K562 (cell line): Measurements from ENCODE around the gene CUEDC2. TPM values are rescaled to one million over a fixed set of nuclear protein-coding genes. Genes with fewer than 3 reads are reported as not detected.
A peak's percentile ranks its signal among the peaks of the same experiment; 100 is the strongest.

Experiments used
- ATAC-seq: fragments of 200-7000 bp; cut with Tn5 transposase; 3 replicates; pipeline ENCODE4 v1.9.1; 2020; ENCODE audit warnings: moderate library complexity
- BruUV-seq: library from RNA; stranded (reverse); fragments of 400-500 nt; replicated peaks from 2 replicates; lab custom pipeline; 2021; lab: Mats Ljungman, UMichigan
- CTCF ChIA-PET: fragments of 300-600 bp; formaldehyde crosslinking; extraction: SDS; loops from one replicate; lab custom pipeline; 2021; ENCODE audit warnings: low intra/inter-chr PET ratio; lab: Yijun Ruan, JAX
- POLR2A ChIA-PET: fragments of 300-600, 350-650 bp; sonication (Branson Sonifier 250); formaldehyde crosslinking; extraction: SDS; loops from one replicate; lab custom pipeline; 2021; ENCODE audit warnings: antibody characterized with exemption, inconsistent platforms; lab: Yijun Ruan, JAX
- DNase-seq, 4 experiments: peaks; one replicate each; pipeline versions ENCODE4 v3.0.0 to v3.0.0-alpha.2; 2011 to 2018; ENCODE audit warnings: low spot score in 3 of 4, mixed read lengths in 3 of 4; ENCODE audit errors: extremely low read depth in 1 of 4
- FAIRE-seq: peaks from 2 replicates; lab custom pipeline; 2011; peaks lifted over from hg19 to GRCh38; lab: Jason Lieb, UNC
- H2AFZ ChIP-seq: 2 replicates; pipeline ENCODE4 v1.6.0; 2011; ENCODE audit warnings: low read depth, low read length, control low read depth, inconsistent platforms
- H3K27ac ChIP-seq: fragments of 200-600 bp; 3 replicates; pipeline ENCODE4 v1.8.0; 2011; ENCODE audit warnings: low read depth, mild to moderate bottlenecking, control low read depth, inconsistent platforms, low read length, moderate library complexity, mixed read lengths; ENCODE audit errors: extremely low read depth
- H3K27me3 ChIP-seq, 2 experiments: fragments of 300-600 bp in 1 of 2; 2 replicates in 1 of 2; 3 replicates in 1 of 2; pipeline versions ENCODE4 v1.6.0 to v1.8.0; 2011; ENCODE audit warnings: inconsistent platforms in 2 of 2, low read length in 2 of 2, mild to moderate bottlenecking in 1 of 2, mixed read lengths in 1 of 2, moderate library complexity in 1 of 2; ENCODE audit not compliant: control insufficient read depth in 2 of 2, insufficient read depth in 2 of 2
- H3K36me3 ChIP-seq: fragments of 300-600 bp; 3 replicates; pipeline ENCODE4 v1.8.0; 2011; ENCODE audit warnings: mild to moderate bottlenecking, low read length, inconsistent platforms; ENCODE audit not compliant: control insufficient read depth, insufficient read depth
- H3K4me1 ChIP-seq, 2 experiments: fragments of 200-600 bp in 1 of 2; replicated peaks in 1 of 2; 2 replicates in 1 of 2; 3 replicates in 1 of 2; pipeline versions ENCODE4 v1.5.1 to v1.8.0; 2011; ENCODE audit warnings: inconsistent platforms in 2 of 2, low read length in 2 of 2, mild to moderate bottlenecking in 1 of 2, mixed read lengths in 1 of 2, moderate library complexity in 1 of 2; ENCODE audit not compliant: control insufficient read depth in 2 of 2, insufficient read depth in 2 of 2
- H3K4me2 ChIP-seq: 2 replicates; pipeline ENCODE4 v1.6.1; 2011; ENCODE audit warnings: low read length, control low read depth, inconsistent platforms, mixed read lengths; ENCODE audit not compliant: insufficient read depth
- H3K4me3 ChIP-seq: fragments of 200-600 bp; sonication (generic), shearing (Covaris generic); 2 replicates; pipeline ENCODE4 v1.5.1; 2016; ENCODE audit warnings: control low read depth, inconsistent platforms
- H3K79me2 ChIP-seq: fragments of 200-600 bp; 3 replicates; pipeline ENCODE4 v1.8.0; 2011; ENCODE audit warnings: low read length, inconsistent platforms; ENCODE audit not compliant: control insufficient read depth, insufficient read depth
- H3K9ac ChIP-seq, 2 experiments: 2 replicates each; pipeline versions ENCODE4 v1.6.0 to v1.6.1; 2011; ENCODE audit warnings: low read depth in 2 of 2, low read length in 2 of 2, control low read depth in 1 of 2, inconsistent platforms in 1 of 2, mild to moderate bottlenecking in 1 of 2, mixed read lengths in 1 of 2; ENCODE audit not compliant: insufficient read depth in 1 of 2
- H3K9me1 ChIP-seq: one replicate; pipeline ENCODE4 v1.6.0; 2011; ENCODE audit warnings: inconsistent platforms, mild to moderate bottlenecking, low read length, moderate library complexity; ENCODE audit not compliant: control insufficient read depth, insufficient read depth
- H3K9me3 ChIP-seq: replicated peaks from 2 replicates; pipeline ENCODE4 v1.5.1; 2011; ENCODE audit warnings: low read depth, low read length, inconsistent platforms; ENCODE audit not compliant: control insufficient read depth, insufficient read depth
- H4K20me1 ChIP-seq: replicated peaks from 2 replicates; pipeline ENCODE4 v1.6.1; 2011; ENCODE audit warnings: low read length, inconsistent platforms, mixed read lengths; ENCODE audit not compliant: control insufficient read depth, insufficient read depth
- DNMT1 ChIP-seq: fragments of 450-650 bp; IDR thresholded peaks from 2 replicates; pipeline ENCODE4 v1.6.1; 2016; ENCODE audit warnings: antibody characterized with exemption, mild to moderate bottlenecking
- NEUROD1 ChIP-seq: fragments of 150-350 bp; IDR thresholded peaks from 2 replicates; pipeline ENCODE4 v1.6.1; 2014; ENCODE audit warnings: borderline replicate concordance, low read length, low read depth; ENCODE audit not compliant: partially characterized antibody
- NFXL1 ChIP-seq: fragments of 450-650 bp; formaldehyde crosslinking; IDR thresholded peaks from 2 replicates; pipeline ENCODE4 v1.4.0; 2021; ENCODE audit warnings: mild to moderate bottlenecking
- SAFB ChIP-seq: fragments of 200-400 bp; formaldehyde crosslinking; IDR thresholded peaks from 2 replicates; pipeline ENCODE4 v1.6.1; 2017; ENCODE audit warnings: low read depth, low read length, borderline replicate concordance
- ZNF384 ChIP-seq: IDR thresholded peaks from 2 replicates; pipeline ENCODE4 v1.6.1; 2012; ENCODE audit warnings: low read depth, low read length, improper control_type of control experiment
- WGBS: fragments of 100-300 bp; shearing (Covaris generic); methylation state at CpG from one replicate; pipeline ENCODE4 v1.1.6; 2016; ENCODE audit warnings: low coverage, mixed read lengths; ENCODE audit not compliant: insufficient coverage; ENCODE audit errors: missing lambda C conversion rate; 5-methylcytosine and 5-hydroxymethylcytosine counted together
- in situ Hi-C: fragments of 300-500 bp; cut with MboI; formaldehyde crosslinking; loops from 4 replicates; pipeline ENCODE4 v1.15.0; 2018; ENCODE audit warnings: inconsistent platforms, mixed read lengths
- intact Hi-C: fragments of 100-400 bp; cut with micrococcal nuclease; formaldehyde crosslinking; loops from 2 replicates; pipeline ENCODE4 v1.14.2; 2022
- polyA plus RNA-seq, 8 experiments: library from polyadenylated mRNA; depleted of rRNA in 4 of 8; stranded (reverse) in 5 of 8; unstranded in 3 of 8; fragments of >200 nt; fragmentation: Nextera tagmentation in 2 of 8; fragmentation: Illumina TruSeq in 1 of 8; extraction: Ambion mirVana in 2 of 8; extraction: Trizol in 1 of 8; gene quantifications; 2 replicates each; pipeline versions ENCODE4 v1.2.1 to v1.2.3, GENCODE V29; 2011 to 2014; ENCODE audit warnings: inconsistent platforms in 1 of 8, missing spikeins in 1 of 8
- total RNA-seq, 7 experiments: library from RNA; depleted of rRNA in 6 of 7; stranded (reverse); fragments of >200 nt in 6 of 7; fragmentation: Illumina TruSeq in 2 of 7; extraction: Trizol in 2 of 7; gene quantifications; 2 replicates each; pipeline versions ENCODE4 v1.2.1 to v1.2.3, GENCODE V29; 2011 to 2021; ENCODE audit warnings: low replicate concordance in 1 of 7
- TF ChIP-seq, protein P1 (sequence below), 2 experiments: IDR thresholded peaks; 2 replicates each; pipeline ENCODE4 v1.6.1; 2012; ENCODE audit warnings: improper control_type of control experiment in 2 of 2, low read depth in 2 of 2, low read length in 2 of 2, borderline replicate concordance in 1 of 2
- TF ChIP-seq, protein P2 (sequence below): IDR thresholded peaks from 2 replicates; pipeline ENCODE4 v1.6.1; 2011; ENCODE audit warnings: borderline replicate concordance, low read depth, mild to moderate bottlenecking, moderate library complexity, low read length; ENCODE audit not compliant: insufficient read depth, poor library complexity, severe bottlenecking
- TF ChIP-seq, protein P3 (sequence below), 2 experiments: fragments of 450-650 bp; conservative IDR thresholded peaks; 2 replicates each; pipeline ENCODE4 v1.6.1; 2017; ENCODE audit warnings: mild to moderate bottlenecking in 2 of 2, moderate library complexity in 2 of 2

CUEDC2 gene
- total and polyA plus RNA-seq, 9 of the 15 experiments (the other 6 are each of a cell fraction or from before 2014, with no cell fraction given): 8.5 to 48.9 (median 27.4) TPM

DNA sequence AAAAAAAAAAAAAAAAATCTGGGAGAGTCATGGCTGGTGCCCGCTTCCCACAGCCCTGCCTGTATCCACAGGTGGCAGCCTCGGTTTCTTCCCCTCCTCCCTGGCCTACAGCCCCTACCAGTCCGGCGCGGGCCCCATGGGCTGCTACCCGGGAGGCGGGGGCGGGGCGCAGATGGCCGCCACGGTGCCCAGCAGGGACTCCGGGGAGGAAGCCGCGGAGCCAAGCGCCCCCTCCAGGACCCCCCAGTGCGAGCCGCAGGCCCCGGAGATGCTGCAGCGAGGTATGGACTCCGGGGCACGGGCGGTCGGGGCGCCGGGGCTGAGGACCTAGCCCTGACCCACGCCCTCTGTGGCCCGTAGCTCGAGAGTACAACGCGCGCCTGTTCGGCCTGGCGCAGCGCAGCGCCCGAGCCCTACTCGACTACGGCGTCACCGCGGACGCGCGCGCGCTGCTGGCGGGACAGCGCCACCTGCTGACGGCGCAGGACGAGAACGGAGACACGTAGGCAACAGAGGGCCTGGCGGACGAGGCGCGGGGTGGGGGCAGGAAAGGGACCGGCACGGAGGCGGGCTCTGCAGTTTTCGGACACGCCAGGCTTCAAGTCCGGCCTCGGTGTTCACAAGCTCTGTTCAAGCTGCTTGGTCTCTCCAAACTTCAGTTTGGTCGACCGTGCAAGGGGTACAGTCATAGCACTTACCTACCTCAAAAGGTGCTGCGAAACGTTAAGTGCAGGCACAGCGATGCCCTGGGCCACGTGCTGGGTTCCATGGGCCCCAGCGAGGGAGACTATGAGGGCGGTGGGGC, 33.0 kb downstream of the CUEDC2 start:
- POLR2A ChIA-PET: interaction anchor here (0.6 to 1.1 kb wide), 4 partner anchors 155 to 1108 kb away, joined by 3 to 4 read pairs (median 4); no protein-coding TSS in a partner anchor
- no TSS peak for BruUV-seq
- Histone ChIP-seq H3K9ac (peak overlapping the region; percentile 38 to 91; a peak in 3 of 4 replicates), H3K9me1 (no peaks in the 10 kb centered on the region), H3K36me3 (peaks cover 16% of the 10 kb centered on the region; the same call in 1 of the 3 replicates), H3K4me2 (peak overlapping the region; percentile 72), H3K4me1 (peaks cover 17 to 62% of the 10 kb centered on the region in 2 experiments; a peak in 4 of 5 replicates), H3K27ac (peak overlapping the region; percentile 19; the same call in 2 of the 3 replicates), H3K4me3 (peak overlapping the region; percentile 44), H3K9me3 (no peaks in the 10 kb centered on the region), H3K79me2 (peaks cover 7% of the 10 kb centered on the region; the same call in 1 of the 3 replicates), H3K27me3 (no peaks in the 10 kb centered on the region), H4K20me1 (no peaks in the 10 kb centered on the region), H2AFZ (peak overlapping the region; percentile 85)
- FAIRE-seq (peak; percentile 87), ATAC-seq (peak; percentile 82), DNase-seq (peak; percentile 77 to 90 (median 80))
- intact Hi-C loops: loop anchor here (1.0 to 5.0 kb wide), 2 partner anchors 168 to 232 kb away; no protein-coding TSS in a partner anchor
- in situ Hi-C loops: loop anchor here (25.0 kb wide), 1 partner anchor 188 kb away; no protein-coding TSS in a partner anchor
- CTCF ChIA-PET: interaction anchor here (0.6 to 2.0 kb wide), 3 partner anchors 79 to 230 kb away, joined by 4 to 12 read pairs (median 6); no protein-coding TSS in a partner anchor
- 4% methylated on average over 32 of the region's 72 CpGs for WGBS
- TF ChIP-seq SAFB: peak; percentile 53; the same call in 1 of the 2 replicates
- TF ChIP-seq, protein P1, sequence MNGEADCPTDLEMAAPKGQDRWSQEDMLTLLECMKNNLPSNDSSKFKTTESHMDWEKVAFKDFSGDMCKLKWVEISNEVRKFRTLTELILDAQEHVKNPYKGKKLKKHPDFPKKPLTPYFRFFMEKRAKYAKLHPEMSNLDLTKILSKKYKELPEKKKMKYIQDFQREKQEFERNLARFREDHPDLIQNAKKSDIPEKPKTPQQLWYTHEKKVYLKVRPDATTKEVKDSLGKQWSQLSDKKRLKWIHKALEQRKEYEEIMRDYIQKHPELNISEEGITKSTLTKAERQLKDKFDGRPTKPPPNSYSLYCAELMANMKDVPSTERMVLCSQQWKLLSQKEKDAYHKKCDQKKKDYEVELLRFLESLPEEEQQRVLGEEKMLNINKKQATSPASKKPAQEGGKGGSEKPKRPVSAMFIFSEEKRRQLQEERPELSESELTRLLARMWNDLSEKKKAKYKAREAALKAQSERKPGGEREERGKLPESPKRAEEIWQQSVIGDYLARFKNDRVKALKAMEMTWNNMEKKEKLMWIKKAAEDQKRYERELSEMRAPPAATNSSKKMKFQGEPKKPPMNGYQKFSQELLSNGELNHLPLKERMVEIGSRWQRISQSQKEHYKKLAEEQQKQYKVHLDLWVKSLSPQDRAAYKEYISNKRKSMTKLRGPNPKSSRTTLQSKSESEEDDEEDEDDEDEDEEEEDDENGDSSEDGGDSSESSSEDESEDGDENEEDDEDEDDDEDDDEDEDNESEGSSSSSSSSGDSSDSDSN (IDR thresholded peaks at IDR 0.05; ENCODE audit: borderline replicate concordance in 1 of 2, low read depth in 2 of 2, low read length in 2 of 2): peak in 1 of 2 experiments; percentile 72; a peak in 1 of 4 replicates
- TF ChIP-seq ZNF384: no peak
- no peak for TF ChIP-seq DNMT1
- peak; percentile 71 for TF ChIP-seq NEUROD1
- TF ChIP-seq, protein P2, sequence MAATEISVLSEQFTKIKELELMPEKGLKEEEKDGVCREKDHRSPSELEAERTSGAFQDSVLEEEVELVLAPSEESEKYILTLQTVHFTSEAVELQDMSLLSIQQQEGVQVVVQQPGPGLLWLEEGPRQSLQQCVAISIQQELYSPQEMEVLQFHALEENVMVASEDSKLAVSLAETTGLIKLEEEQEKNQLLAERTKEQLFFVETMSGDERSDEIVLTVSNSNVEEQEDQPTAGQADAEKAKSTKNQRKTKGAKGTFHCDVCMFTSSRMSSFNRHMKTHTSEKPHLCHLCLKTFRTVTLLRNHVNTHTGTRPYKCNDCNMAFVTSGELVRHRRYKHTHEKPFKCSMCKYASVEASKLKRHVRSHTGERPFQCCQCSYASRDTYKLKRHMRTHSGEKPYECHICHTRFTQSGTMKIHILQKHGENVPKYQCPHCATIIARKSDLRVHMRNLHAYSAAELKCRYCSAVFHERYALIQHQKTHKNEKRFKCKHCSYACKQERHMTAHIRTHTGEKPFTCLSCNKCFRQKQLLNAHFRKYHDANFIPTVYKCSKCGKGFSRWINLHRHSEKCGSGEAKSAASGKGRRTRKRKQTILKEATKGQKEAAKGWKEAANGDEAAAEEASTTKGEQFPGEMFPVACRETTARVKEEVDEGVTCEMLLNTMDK: peak; percentile 69
- no peak for TF ChIP-seq NFXL1 (CRISPR knock-in tag)
- TF ChIP-seq, protein P3, sequence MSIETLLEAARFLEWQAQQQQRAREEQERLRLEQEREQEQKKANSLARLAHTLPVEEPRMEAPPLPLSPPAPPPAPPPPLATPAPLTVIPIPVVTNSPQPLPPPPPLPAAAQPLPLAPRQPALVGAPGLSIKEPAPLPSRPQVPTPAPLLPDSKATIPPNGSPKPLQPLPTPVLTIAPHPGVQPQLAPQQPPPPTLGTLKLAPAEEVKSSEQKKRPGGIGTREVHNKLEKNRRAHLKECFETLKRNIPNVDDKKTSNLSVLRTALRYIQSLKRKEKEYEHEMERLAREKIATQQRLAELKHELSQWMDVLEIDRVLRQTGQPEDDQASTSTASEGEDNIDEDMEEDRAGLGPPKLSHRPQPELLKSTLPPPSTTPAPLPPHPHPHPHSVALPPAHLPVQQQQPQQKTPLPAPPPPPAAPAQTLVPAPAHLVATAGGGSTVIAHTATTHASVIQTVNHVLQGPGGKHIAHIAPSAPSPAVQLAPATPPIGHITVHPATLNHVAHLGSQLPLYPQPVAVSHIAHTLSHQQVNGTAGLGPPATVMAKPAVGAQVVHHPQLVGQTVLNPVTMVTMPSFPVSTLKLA (conservative IDR thresholded peaks at IDR 0.05): peak; percentile 54 to 80; a peak in 3 of 4 replicates
